Endodermal cell (in vitro differentiated cells): ENCODE data around the gene DLGAP1. TPM values are rescaled to one million over a fixed set of nuclear protein-coding genes. Genes with fewer than 3 reads are reported as not detected.

Source experiments
- DNase-seq: peaks from one replicate; pipeline ENCODE4 v3.0.0-alpha.2; 2017
- H3K27ac ChIP-seq: 2 replicates; pipeline ENCODE4 v1.5.1; 2013; ENCODE audit warnings: mild to moderate bottlenecking, low read depth, low read length, moderate library complexity
- H3K27me3 ChIP-seq: 2 replicates; pipeline ENCODE4 v1.6.1; 2013; ENCODE audit warnings: mild to moderate bottlenecking, low read length, moderate library complexity; ENCODE audit not compliant: insufficient read depth, control insufficient read depth, poor library complexity, severe bottlenecking
- H3K36me3 ChIP-seq: 2 replicates; pipeline ENCODE4 v1.7.0; 2013; ENCODE audit warnings: mild to moderate bottlenecking, low read length, moderate library complexity; ENCODE audit not compliant: control insufficient read depth, insufficient read depth
- H3K4me1 ChIP-seq: one replicate; pipeline ENCODE4 v1.7.0; 2013; ENCODE audit warnings: low read length; ENCODE audit not compliant: control insufficient read depth, insufficient read depth
- H3K4me3 ChIP-seq: 2 replicates; pipeline ENCODE4 v1.5.1; 2013; ENCODE audit warnings: mild to moderate bottlenecking, low read length, moderate library complexity
- H3K9ac ChIP-seq: 2 replicates; pipeline ENCODE4 v1.6.1; 2013; ENCODE audit warnings: mild to moderate bottlenecking, low read length, moderate library complexity; ENCODE audit not compliant: poor library complexity, severe bottlenecking; ENCODE audit errors: extremely low read depth
- H3K9me3 ChIP-seq: 2 replicates; pipeline ENCODE4 v1.6.1; 2013; ENCODE audit warnings: mild to moderate bottlenecking, low read length, moderate library complexity; ENCODE audit not compliant: control insufficient read depth
- H3K27ac Mint-ChIP-seq: 2 replicates; pipeline ENCODE4 v1.8.0; 2020; ENCODE audit warnings: mixed read lengths
- H3K27me3 Mint-ChIP-seq: 2 replicates; pipeline ENCODE4 v1.8.0; 2021; ENCODE audit warnings: mild to moderate bottlenecking, mixed read lengths; ENCODE audit not compliant: insufficient read depth
- H3K36me3 Mint-ChIP-seq: 2 replicates; pipeline ENCODE4 v1.8.0; 2020; ENCODE audit warnings: low read depth, mixed read lengths
- H3K4me1 Mint-ChIP-seq: 2 replicates; pipeline ENCODE4 v1.8.0; 2020; ENCODE audit warnings: mixed read lengths
- H3K4me3 Mint-ChIP-seq: 2 replicates; pipeline ENCODE4 v1.8.0; 2020; ENCODE audit warnings: mild to moderate bottlenecking, moderate library complexity, mixed read lengths
- H3K9me3 Mint-ChIP-seq: 2 replicates; pipeline ENCODE4 v1.8.0; 2020; ENCODE audit warnings: mild to moderate bottlenecking, mixed read lengths
- CTCF ChIP-seq: fragments of 200-600 bp; sonication (generic); conservative IDR thresholded peaks from 2 replicates; pipeline ENCODE4 v1.5.0; 2021; ENCODE audit warnings: antibody characterized with exemption, mild to moderate bottlenecking
- WGBS, 2 experiments: methylation state at CpG; one replicate each; pipeline versions ENCODE4 v1.1.5 to v1.1.7; 2013; ENCODE audit warnings: missing lambda C conversion rate in 2 of 2, mixed read lengths in 1 of 2; ENCODE audit not compliant: insufficient coverage in 1 of 2, insufficient read length in 1 of 2; 5-methylcytosine and 5-hydroxymethylcytosine counted together
- total RNA-seq, 2 donors: library from RNA; stranded (reverse); fragmentation: NEBNext Ultra II Directional in 1 of 2; extraction: Animal tissue kit (Norgen Biotek cat#: 25700) in 1 of 2; gene quantifications; 2 replicates in 1 of 2; 3 replicates in 1 of 2; pipeline ENCODE4 v1.2.1, GENCODE V29; 2021

The DLGAP1 gene
- total RNA-seq, 2 donors from 2014 or later = 11.5 to 21.5 TPM

GRCh38 chr18:4119127-4119648 lies 335.9 kb downstream of the DLGAP1 start:
- Mint-ChIP-seq H3K36me3 (peaks cover 9% of the 10 kb centered on the region), H3K4me3 (no peak overlapping the region), H3K27me3 (no peaks in the 10 kb centered on the region), H3K27ac (no peak overlapping the region), H3K4me1 (peaks cover 32% of the 10 kb centered on the region), H3K9me3 (peaks cover 5% of the 10 kb centered on the region)
- Histone ChIP-seq H3K27me3 (no peaks in the 10 kb centered on the region), H3K4me3 (no peak overlapping the region), H3K4me1 (no peaks in the 10 kb centered on the region), H3K9ac (no peak overlapping the region), H3K36me3 (no peaks in the 10 kb centered on the region), H3K27ac (no peak overlapping the region), H3K9me3 (peaks cover 5% of the 10 kb centered on the region)
- TF ChIP-seq CTCF = no peak
- 31 to 42% methylated on average over 6 to 7 of the region's 7 CpGs for WGBS, 2 experiments
- peak; percentile 74 for DNase-seq

GRCh38 chr18:4108016-4108415 lies 347.1 kb downstream of the DLGAP1 start:
- no peaks in the 10 kb centered on the region for H3K36me3 ChIP-seq
- Mint-ChIP-seq H3K27me3 (no peaks in the 10 kb centered on the region), H3K4me1 (peaks cover 12% of the 10 kb centered on the region), H3K4me3 (no peak overlapping the region), H3K9me3 (no peaks in the 10 kb centered on the region), H3K27ac (no peak overlapping the region), H3K36me3 (peaks cover 3% of the 10 kb centered on the region)
- no peaks in the 10 kb centered on the region for H3K4me1 ChIP-seq
- H3K4me3 ChIP-seq = no peak overlapping the region
- no peak overlapping the region for H3K9ac ChIP-seq
- no peaks in the 10 kb centered on the region for H3K27me3 ChIP-seq
- no peak for TF ChIP-seq CTCF
- peak overlapping the region; percentile 26 for H3K27ac ChIP-seq
- DNase-seq = no peak
- no peaks in the 10 kb centered on the region for H3K9me3 ChIP-seq
- WGBS, 2 experiments = 50% methylated on average over 1 of the region's 1 CpG; no CpG with 5 or more reads in 1 of the 2 experiments

GRCh38 chr18:4107049-4107467 lies 348.0 kb downstream of the DLGAP1 start:
- no peak overlapping the region for H3K9ac ChIP-seq
- Mint-ChIP-seq H3K27me3 (no peaks in the 10 kb centered on the region), H3K36me3 (peaks cover 3% of the 10 kb centered on the region), H3K9me3 (no peaks in the 10 kb centered on the region), H3K4me3 (no peak overlapping the region), H3K4me1 (peaks cover 12% of the 10 kb centered on the region), H3K27ac (peak overlapping the region; percentile 15)
- H3K4me3 ChIP-seq = no peak overlapping the region
- DNase-seq = no peak
- no peaks in the 10 kb centered on the region for H3K9me3 ChIP-seq
- peak overlapping the region; percentile 39 for H3K27ac ChIP-seq
- WGBS, 2 experiments = 60 to 68% methylated on average over 7 to 12 of the region's 12 CpGs
- H3K36me3 ChIP-seq = no peaks in the 10 kb centered on the region
- TF ChIP-seq CTCF = no peak
- no peaks in the 10 kb centered on the region for H3K4me1 ChIP-seq
- no peaks in the 10 kb centered on the region for H3K27me3 ChIP-seq
